ENCODE results near the gene XRCC5.

Gene XRCC5

DNA sequence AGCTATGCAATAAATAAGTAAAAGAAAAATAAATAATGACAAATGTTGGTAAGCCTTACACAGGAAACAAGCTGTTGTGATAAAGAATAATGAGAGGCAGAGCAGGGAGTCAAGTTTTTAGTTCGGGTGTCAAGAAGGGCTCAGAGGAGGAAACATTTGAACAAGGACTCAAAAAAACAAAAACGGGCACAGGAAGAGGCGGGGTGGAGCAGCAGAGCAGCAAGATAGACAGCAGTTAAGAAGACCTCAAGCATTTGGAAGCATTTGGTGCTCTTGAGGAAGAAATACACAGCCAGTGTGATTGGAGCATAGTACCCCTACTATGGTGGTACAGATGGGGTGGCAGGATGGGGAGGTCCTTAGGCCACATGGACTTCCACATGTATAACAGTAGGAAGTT lies 24.6 kb upstream of the XRCC5 start:
- no peak for DNase-seq (ENCODE audit: low read depth)

DNA sequence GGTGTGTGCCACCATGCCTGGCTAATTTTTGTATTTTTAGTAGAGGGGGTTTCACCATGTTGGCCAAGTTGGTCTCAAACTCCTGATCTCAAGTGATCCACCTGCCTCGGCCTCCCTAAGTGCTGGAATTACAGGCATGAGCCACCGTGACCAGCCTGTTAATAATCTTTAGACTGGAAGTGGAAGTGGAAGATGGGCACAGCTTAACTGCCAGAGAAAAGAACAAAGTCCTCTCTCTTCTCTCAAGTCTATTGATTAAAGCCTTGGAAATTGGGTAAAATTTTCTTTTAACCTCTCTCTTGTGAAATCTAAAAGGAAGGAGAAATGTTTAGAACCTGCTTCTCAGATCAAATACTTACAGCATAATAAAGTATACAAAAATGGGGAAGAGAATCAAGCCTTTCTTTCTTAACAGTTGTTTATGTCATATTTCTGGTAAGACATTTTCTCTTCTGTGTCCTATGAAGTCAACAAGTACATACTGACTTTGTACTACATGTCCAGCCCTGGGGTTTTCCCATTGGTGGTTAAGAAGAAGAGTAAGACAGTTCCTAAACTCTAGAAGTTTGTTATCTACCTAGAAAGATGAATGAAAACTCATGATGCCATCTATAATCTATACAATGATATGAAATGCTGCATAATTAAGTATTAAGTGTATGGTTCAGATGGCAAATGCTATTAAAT lies 22.8 kb upstream of the XRCC5 start:
- no peak for DNase-seq (ENCODE audit: low read depth)

DNA sequence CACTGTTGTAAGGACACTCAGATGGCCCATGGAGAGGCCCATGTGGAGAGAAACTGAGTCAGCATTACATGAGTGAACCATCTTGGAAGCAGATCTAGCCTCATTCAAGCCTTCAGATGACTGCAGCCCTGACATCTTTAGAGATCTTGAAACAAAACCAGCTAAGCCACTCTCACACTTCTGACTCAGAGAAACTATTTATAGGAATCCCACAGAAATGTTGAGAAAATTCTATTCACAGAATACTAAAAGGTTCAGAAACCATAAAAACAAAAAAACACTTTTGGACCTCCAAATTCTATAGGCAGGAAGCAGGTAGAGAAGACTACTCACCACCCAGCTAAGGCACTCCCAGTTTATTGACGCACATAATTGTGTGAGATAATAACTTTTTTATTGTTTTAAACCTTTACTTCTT lies 18.8 kb upstream of the XRCC5 start:
- no peak for DNase-seq (ENCODE audit: low read depth)

DNA sequence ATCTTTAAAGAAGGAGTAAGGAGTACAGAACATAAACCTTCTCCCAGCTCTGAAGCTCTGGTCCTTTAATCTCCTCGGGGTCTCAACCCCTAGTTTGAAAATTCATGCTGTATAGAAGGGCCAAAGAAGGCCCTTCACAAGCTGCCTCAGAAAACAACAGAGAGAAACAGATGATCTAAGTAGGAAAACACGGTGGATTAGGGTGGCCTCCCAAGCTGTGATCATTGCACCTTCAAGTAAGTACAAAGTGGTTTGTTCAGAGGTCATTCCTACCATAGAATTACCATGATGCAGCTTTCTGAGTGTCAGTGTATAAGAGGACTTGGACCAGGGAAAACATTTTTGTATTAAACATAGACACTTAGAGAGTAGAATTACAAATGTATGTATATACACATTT lies 16.5 kb upstream of the XRCC5 start:
- DNase-seq (ENCODE audit: low read depth), result no peak

DNA sequence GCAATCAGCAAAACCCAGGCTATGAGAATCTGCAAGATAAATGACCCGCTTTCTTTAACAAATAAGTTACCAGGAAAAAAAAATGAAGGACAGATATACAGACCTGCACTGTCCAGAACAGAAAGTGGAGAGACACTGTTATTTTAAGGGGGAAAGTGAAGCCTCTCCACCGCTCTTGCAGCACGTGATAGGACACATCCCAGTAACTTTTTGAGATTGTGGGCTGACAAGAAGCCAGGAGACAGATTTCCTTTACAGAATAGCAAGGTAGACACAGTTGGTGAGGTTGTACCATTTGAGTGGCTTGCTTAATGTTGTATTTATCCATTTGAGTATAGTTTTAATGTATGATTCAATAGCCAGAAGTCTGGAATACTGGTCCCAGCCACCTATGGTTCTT lies 14.4 kb upstream of the XRCC5 start:
- DNase-seq (ENCODE audit: low read depth), result no peak

DNA sequence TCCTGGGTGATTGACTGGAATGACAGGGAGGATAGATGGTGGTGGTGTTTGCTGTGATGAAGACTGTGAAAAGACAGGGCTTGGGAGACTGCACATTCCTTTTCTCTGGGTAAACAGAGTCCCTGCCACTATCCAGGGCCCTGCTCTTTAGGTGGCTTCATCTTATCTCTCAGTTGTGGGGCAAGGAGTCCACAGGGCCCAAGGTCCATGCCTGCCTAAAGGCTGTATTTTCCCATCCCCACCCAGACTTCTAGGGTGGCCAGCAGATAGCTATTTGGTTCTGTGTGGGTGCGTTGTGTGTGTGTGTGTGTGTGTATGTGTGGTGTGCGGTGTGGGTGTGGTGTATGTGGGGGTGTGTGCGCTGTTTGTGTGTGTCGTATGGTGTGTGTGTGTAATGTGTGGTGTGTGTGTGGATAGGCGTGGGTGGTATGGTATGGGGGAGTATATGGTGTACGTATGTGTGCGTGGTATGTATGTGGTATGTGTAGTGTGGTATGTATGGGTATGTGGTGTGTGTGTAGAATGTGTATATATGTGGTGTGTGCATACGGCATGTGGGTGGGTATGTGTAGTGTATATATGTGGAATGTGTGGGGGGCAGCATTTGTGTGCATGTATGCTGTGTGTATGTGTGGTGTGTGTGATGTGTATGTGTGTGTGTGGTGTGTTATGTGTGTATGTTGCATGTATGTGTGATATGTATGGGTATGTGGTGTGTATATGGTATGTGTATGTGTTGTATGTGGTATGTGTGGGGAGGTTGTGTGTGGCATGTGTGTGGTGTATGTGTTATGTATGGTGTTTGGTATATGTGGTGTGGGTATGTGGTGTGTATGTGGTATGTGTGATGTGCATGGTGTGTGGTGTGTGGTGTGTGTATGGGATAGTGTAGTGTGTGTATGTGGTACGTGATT lies 10.5 kb upstream of the XRCC5 start:
- no peak for DNase-seq (ENCODE audit: low read depth)

DNA sequence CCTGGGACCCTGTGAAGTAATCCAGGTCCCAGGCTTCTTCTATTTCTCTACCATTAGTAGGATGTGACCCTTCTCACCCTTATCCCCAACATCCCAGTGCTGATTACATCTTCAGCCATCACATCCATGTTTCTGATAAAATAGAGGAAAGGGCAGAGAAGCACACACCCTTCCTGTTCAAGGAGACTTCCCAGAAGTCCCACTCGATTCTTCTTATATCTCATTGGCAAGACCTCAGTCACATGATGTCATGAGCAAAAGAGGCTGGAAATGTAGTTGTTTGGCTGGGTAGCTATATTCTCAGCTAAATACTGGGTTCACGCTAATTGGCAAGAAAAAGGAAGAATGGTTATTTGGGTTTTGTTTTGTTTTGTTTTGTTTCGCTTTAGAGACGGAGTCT lies 8.0 kb upstream of the XRCC5 start:
- DNase-seq (ENCODE audit: low read depth), result no peak

DNA sequence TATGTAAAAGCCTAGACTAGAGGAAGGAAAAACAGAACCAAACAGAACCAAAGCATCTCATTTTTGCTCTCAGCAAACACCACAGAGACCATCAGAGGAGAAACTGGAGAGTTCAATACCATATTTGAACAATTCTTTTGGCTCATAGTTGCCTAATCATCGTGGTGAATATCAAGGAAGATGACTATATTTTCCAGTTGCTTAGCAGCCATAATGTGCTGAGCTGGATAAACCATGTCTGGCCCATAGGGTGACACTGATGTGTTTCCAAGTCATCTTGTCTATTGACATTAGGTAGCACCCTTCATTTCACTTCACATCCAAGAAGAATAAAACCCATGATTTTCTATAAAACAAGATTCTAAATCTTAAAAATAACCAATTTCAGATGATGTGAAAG lies 5.9 kb upstream of the XRCC5 start:
- DNase-seq (ENCODE audit: low read depth), result no peak

DNA sequence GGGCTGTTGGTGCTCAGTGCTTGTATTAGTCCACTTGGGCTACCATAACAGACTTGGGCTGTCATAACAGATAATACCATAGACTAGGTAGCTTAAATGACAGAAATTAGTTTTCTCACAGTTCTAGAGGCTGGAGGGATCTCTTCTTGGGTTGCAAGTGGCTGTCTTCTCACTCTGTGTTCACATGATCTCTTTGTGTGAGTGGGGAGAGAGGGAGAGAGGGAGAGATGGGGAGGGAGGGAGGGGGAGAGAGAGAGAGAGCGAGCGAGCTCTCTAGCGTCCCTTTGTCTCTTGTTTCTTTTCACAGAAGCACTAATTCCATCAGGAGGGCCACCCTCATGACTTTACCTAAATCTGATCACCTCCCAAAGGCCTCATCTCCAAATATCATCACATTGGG lies 4.5 kb upstream of the XRCC5 start:
- DNase-seq (ENCODE audit: low read depth), result no peak

DNA sequence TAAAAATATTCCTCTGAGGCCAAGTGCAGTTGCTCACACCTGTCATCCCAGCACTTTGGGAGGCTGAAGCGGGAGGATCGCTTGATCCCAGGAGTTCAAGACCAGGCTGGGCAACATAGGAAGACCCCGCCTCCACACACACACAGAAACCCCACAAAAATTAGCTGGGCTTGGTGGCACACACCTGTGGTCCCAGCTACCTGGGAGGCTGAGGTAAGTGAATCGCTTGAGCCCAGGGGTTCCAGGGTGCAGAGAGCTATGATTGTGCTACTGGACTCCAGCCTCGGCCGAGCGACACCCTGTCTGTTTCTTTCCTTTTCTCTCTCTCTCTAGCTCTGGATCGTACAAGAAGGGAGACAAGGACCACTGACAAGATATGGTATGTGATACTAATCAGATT lies 1.8 kb upstream of the XRCC5 start:
- DNase-seq (ENCODE audit: low read depth), result no peak

DNA sequence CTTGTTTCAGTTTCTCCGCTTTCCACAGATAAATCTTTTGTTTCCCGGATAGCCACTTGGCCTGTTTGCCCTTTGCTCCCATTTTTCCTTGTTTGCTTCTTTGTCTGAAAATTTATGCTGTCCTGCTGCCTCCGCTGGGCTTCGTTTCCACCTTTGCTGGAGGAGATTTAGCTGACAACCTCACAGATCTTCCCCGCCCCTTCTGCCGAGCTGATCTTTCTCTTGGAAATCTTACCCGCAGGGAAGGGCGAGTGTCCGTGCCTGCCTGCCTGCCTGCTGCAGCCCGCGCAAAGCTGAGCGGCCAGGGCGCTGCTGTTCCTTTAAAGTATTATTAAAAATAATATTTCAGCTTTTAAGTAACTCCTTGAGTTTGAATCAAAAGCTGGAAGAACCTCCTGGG lies 1.4 kb upstream of the XRCC5 start:
- no peak for DNase-seq (ENCODE audit: low read depth)

DNA sequence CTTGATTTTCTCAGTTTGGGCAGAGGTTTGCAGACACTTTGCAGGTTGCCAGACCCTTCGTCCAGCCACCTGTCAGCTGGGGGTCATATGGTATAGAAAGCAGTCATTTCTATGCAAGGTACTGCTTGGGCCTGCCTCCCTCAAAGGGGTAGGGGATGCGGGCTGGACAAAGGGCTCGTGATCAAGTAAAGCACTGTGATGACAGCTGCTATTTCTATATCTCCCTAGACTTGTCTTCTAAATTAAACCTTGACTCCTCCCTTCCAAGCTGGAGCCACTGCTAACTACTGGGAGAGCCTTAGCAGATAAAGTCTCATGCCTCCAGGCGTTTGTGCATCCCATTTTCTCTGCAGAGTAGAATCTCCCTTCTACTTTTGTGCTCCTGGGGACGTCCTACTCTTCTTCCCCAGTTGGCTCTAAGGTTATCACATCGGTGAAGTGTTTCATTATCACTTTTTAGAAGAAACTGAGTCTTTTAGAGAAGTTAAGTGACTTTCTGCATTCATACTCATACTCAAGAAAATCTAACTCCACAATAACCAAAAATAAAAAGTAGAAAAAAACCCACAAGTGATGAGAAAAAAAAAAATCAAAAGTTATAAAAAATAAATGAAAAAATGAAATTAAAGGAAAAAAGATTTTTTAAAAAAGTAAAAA lies 710 bp upstream of the XRCC5 start:
- DNase-seq (ENCODE audit: low read depth), result no peak

DNA sequence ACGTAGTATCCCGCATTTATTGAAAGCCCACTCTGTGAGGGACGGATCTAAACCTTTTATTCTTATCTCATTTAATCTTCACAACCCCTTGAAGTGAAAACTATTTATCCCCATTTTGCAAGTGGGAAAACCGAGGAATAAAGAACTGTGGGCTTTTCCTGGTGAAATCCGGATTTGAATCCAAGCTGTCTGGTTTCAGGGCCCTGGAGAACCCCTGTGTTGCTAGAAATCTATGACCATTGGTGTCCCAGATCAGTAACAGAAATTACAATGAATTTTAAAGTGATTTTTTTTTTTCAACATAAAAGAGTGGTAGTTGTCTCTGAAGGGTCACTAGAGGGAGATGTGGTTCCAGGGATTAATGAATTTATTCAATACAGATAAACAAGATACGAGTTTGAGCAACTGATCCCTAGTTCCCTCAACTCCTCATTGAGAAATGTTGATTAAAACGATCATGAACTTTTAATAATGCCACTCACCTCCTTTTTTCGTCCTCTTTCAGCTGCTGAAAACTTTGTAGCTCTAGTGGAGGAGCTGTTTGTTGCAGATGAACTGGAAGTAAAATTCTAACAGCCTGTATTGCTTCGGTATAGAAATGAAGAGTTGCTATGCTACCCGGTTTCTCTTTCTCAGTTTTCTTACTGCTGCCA lies 940 bp downstream of the XRCC5 start:
- DNase-seq (ENCODE audit: low read depth), result no peak

DNA sequence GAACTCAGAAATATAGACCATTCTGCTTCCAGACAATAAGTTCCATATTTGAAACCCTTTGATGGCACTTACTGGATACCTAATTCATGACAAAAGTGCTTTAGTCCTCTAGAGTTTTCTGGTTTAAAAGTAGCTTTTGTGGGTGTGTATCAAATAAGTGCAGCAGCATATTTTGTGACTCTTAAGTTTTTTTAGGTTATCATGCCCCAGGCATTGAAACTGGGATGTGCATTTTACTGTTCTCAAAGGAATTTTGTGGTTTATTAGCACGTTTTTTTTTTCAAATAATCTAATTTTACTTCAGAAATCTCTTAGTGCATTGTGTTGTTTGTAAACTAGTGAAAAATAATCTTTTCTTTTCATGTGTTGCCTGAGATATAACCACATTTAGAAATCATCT lies 1.5 kb downstream of the XRCC5 start:
- DNase-seq (ENCODE audit: low read depth), result no peak

DNA sequence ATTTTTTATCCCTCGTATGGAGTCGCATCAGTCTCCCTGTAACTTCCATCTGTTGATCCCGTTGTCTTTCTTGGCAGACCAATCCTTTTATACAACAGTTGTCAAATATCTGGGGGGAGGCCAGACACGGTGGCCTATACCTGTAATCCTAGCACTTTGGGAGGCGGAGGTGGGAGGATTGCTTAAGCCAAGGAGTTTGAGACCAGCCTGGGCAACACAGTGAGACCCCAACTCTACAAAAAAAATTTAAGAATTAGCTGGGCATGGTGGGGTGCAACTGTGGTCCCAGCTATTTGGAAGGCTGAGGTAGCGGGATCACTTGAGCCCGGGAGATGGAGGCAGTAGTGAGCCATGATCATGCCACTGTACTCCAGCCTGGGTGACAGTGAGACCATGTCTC lies 2.0 kb downstream of the XRCC5 start:
- DNase-seq (ENCODE audit: low read depth), result no peak

DNA sequence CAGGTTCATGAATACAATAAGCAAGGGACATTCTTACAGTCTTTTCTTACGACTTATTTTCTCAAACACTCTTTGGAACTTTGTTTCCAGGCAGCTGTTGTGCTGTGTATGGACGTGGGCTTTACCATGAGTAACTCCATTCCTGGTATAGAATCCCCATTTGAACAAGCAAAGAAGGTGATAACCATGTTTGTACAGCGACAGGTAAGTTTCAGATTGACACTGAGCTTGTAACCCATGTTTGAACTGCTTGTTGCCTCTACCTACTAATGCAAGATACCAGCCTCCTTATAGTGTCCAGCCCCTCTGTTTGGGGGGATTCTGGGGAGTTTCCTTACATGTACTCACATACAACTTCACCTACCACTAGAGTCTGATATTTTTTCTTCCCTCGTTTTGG lies 3.8 kb downstream of the XRCC5 start:
- no peak for DNase-seq (ENCODE audit: low read depth)

DNA sequence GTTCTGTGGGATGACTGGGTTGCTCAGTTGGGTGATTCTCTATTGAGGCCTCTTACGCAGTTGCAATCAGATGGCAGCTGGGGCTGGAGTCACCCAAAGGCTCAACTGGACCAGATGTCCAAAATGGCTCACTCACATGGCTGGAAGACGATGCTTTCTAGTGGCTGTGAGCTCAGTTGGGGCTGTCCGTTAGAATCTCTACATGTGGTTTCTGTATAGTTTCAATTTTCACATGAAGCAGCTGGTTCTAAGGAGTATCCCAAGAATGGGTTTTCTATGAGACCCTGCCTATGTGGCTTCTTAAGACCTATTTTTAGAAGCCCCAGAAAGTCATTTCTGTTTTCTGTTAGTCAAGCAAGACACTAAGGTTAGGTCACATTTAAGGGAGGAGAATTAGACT lies 4.4 kb downstream of the XRCC5 start:
- DNase-seq (ENCODE audit: low read depth), result no peak

DNA sequence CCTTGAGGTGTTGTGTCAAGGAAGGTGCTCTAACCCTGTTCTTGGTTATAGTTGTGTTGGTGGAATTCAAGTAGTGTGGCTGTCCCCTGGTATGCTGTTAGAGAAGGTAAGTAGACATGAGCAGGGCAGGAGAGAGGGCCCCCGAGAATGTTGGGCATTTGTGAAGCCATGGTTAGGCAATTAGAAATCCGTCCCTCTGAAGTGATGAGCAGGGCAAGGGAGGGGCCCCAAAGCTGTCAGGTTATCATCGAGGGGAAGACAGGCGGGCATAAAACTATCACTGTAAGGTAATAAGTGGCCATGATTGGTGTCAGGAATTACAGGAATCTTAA lies 5.2 kb downstream of the XRCC5 start:
- DNase-seq (ENCODE audit: low read depth), result no peak

DNA sequence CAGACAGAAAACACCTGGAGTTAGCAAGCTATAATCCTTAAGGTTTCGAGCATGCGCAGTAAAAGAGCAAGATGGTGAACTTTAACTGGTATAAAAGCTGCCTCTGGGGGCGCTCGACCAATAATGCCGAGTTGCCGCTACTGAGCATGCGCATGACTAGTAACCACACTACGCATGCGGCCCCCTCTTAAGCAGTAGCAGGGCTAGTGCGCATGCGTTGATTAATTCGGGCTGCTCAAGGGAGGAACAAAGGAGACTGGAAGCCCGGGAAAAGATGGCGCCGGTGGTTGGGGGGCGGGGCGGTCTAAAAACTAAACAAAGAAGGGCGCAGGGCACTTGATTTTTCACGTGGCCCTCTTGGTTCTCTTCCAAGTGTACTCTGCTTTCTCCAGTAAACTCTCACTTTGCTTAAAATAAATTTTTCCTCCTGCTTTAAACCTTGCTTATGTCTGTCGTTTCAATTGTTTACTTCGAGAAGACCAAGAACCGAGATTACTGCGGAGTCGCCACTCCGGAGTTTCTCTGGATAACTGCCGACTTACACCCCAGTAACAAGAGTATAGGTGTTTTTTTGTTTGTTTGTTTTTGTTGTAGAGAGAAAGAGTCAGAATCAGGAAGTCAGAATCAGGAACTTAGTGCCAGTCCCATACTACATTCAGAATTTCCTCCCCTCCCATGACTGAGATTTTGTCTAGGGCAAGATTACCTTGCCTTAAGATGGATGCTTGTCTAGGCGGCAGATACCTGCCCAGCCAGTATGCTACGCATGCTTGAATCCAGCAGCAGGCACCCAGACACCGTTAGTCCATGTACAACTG lies 5.8 kb downstream of the XRCC5 start:
- peak; percentile 93 for DNase-seq (ENCODE audit: low read depth)

DNA sequence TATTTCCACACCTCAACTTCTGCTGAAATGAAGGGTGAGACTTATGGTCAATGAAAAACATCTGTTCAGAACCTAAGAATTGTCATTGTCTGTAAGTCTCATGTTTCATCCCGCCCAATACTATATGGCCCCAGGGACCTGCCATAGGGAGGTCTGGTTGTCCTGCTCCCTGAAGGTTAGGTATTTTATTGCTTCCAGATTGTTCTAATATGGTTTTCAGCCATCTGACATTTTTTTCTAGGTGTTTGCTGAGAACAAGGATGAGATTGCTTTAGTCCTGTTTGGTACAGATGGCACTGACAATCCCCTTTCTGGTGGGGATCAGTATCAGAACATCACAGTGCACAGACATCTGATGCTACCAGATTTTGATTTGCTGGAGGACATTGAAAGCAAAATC lies 7.3 kb downstream of the XRCC5 start:
- no peak for DNase-seq (ENCODE audit: low read depth)

DNA sequence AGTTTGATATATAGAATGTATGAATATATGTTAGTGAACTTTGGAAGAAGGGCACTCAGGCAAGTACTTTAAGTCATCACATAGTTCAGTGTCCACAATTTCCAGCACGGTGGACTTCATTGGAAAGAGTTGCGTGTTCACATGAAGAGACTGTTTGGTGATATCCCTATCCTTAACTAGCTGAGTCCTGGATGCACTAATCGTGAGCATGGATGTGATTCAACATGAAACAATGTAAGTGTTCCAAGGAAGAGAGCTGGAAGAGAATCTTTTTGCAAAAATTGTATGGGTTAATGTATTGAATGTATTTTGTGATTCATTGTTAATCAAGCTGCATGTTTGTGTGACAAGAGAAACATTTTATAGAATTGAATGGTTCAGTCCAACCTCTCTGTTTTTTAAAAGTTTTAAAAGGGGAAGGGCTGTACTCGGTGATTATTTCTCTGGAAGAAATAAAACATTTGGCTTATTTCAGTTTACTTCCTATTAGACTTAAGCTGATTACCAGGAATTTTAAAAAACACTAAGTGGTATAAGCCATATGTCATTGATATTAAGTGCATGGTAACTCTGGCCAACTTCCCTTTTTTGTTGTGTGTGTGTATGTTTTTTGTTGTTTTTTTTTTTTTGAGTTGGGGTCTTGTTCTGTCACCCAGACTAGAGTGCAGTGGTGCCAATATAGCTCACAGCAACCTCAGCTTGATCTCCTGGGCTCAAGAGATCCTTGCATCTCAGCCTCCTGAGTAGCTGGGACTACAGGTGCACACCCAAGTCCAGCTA lies 8.6 kb downstream of the XRCC5 start:
- DNase-seq (ENCODE audit: low read depth), result no peak
